Breast epithelium (tissue), 3 donors: ENCODE results near the gene PHYKPL.

Source experiments
- POLR2A ChIP-seq: fragments of 450-650 bp; IDR thresholded peaks from one replicate; pipeline ENCODE4 v1.6.1; 2016; ENCODE audit warnings: antibody characterized with exemption, mild to moderate bottlenecking, moderate library complexity
- POLR2AphosphoS5 ChIP-seq, 3 donors: sonication (generic); formaldehyde crosslinking; IDR thresholded peaks; one replicate each; pipeline ENCODE4 v1.6.1; 2017; ENCODE audit warnings: antibody characterized with exemption in 3 of 3
- TF ChIP-seq, protein P1 (sequence below), 3 donors: fragments of 450-650 bp; IDR thresholded peaks; one replicate each; pipeline ENCODE4 v1.5.1; 2016 to 2017; ENCODE audit warnings: antibody characterized with exemption in 3 of 3, mild to moderate bottlenecking in 3 of 3, moderate library complexity in 3 of 3

DNA sequence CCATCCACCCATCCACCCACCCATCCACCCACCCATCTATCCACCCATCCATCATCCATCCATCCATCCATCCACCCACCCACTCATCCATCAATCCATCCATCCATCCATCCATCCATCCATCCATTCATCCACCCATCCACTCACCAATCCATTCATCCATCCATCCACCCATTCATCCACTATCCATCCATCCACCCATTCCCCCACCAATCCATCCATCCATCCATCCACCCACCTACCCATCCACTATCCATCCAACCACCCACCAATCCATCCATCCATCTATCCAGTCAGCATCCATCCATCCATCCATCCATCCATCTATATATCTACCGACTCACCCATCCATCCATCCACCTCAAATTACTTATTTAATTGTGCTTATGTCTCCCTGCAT, 36.9 kb upstream of the PHYKPL start:
- TF ChIP-seq, protein P1, sequence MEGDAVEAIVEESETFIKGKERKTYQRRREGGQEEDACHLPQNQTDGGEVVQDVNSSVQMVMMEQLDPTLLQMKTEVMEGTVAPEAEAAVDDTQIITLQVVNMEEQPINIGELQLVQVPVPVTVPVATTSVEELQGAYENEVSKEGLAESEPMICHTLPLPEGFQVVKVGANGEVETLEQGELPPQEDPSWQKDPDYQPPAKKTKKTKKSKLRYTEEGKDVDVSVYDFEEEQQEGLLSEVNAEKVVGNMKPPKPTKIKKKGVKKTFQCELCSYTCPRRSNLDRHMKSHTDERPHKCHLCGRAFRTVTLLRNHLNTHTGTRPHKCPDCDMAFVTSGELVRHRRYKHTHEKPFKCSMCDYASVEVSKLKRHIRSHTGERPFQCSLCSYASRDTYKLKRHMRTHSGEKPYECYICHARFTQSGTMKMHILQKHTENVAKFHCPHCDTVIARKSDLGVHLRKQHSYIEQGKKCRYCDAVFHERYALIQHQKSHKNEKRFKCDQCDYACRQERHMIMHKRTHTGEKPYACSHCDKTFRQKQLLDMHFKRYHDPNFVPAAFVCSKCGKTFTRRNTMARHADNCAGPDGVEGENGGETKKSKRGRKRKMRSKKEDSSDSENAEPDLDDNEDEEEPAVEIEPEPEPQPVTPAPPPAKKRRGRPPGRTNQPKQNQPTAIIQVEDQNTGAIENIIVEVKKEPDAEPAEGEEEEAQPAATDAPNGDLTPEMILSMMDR (IDR thresholded peaks at IDR 0.05), result no peak
- TF ChIP-seq POLR2A (no peak), POLR2AphosphoS5 (IDR thresholded peaks at IDR 0.05) (no peak)
